Activated CD8-positive, alpha-beta memory T cell treated with anti-CD3 and anti-CD28 coated beads for 48 hours (primary cell): ENCODE measurements around the gene BASP1.
"Not testable (repeated sequence)": the region's sequence is repeated elsewhere in the genome, so short reads cannot be mapped to it uniquely, and the experiment has no call there.

Experiments
- DNase-seq, 3 experiments: peaks; one replicate each; pipeline ENCODE4 v3.0.0-alpha.2; 2020; ENCODE audit warnings: low read depth in 2 of 3, low spot score in 2 of 3

The BASP1 gene

GRCh38 chr5:17222664-17223063 lies 5.2 kb downstream of the BASP1 start:
- no peak for DNase-seq

- DNase-seq, result no peak
Measured at GRCh38 chr5:17223367-17224185, 6.1 kb downstream of the BASP1 start.

- DNase-seq, result no peak
Measured at GRCh38 chr5:17224858-17225511, 7.6 kb downstream of the BASP1 start.

- DNase-seq, result no peak
Measured at GRCh38 chr5:17225520-17225919, 8.1 kb downstream of the BASP1 start.

- DNase-seq, result no peak
Measured at GRCh38 chr5:17227868-17228267, 10.4 kb downstream of the BASP1 start.

- no peak for DNase-seq
Measured at GRCh38 chr5:17228821-17229291, 11.4 kb downstream of the BASP1 start.

GRCh38 chr5:17229313-17229712 lies 11.9 kb downstream of the BASP1 start:
- DNase-seq, result no peak

- DNase-seq, result no peak
Measured at GRCh38 chr5:17230191-17230590, 12.8 kb downstream of the BASP1 start.

- no peak for DNase-seq
Measured at GRCh38 chr5:17230808-17231525, 13.5 kb downstream of the BASP1 start.

- DNase-seq, result no peak
Measured at GRCh38 chr5:17232405-17232804, 15.0 kb downstream of the BASP1 start.

- DNase-seq, result no peak
Measured at GRCh38 chr5:17233488-17233887, 16.1 kb downstream of the BASP1 start.

GRCh38 chr5:17234374-17234773 lies 16.9 kb downstream of the BASP1 start:
- no peak for DNase-seq

GRCh38 chr5:17235731-17236330 lies 18.4 kb downstream of the BASP1 start:
- DNase-seq, result no peak

GRCh38 chr5:17238521-17239041 lies 21.1 kb downstream of the BASP1 start:
- no peak for DNase-seq

GRCh38 chr5:17239953-17240352 lies 22.5 kb downstream of the BASP1 start:
- DNase-seq, result no peak

GRCh38 chr5:17240487-17240886 lies 23.1 kb downstream of the BASP1 start:
- no peak for DNase-seq

GRCh38 chr5:17241635-17242034 lies 24.2 kb downstream of the BASP1 start:
- DNase-seq, result no peak

GRCh38 chr5:17243287-17244063 lies 26.0 kb downstream of the BASP1 start:
- no peak for DNase-seq

- DNase-seq, result no peak
Measured at GRCh38 chr5:17249029-17249634, 31.7 kb downstream of the BASP1 start.

- DNase-seq, result not testable (repeated sequence)
Measured at GRCh38 chr5:17249841-17250240, 32.4 kb downstream of the BASP1 start.
